ENCODE measurements around the gene SIRT5.
A peak's percentile ranks its signal among the peaks of the same experiment; 100 is the strongest.

Gene SIRT5

DNA sequence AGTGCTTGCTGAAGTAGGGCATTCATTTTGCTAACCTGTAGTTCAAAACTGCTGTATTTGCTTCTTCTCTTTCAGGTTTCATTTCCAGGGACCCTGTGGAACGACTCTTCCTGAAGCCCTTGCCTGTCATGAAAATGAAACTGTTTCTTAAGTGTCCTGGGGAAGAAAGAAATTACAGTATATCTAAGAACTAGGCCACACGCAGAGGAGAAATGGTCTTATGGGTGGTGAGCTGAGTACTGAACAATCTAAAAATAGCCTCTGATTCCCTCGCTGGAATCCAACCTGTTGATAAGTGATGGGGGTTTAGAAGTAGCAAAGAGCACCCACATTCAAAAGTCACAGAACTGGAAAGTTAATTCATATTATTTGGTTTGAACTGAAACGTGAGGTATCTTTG lies 37.3 kb downstream of the SIRT5 start:
- H3K36me3 ChIP-seq (ENCODE audit: control insufficient read depth, insufficient read depth, low read length) = no peaks in the 10 kb centered on the region
- H3K27me3 ChIP-seq (ENCODE audit: control insufficient read depth, insufficient read depth, low read length) = no peaks in the 10 kb centered on the region
- no peak overlapping the region for H3K4me3 ChIP-seq (ENCODE audit: low read depth, low read length)
- H3K9me3 ChIP-seq (ENCODE audit: control insufficient read depth, low read length) = no peaks in the 10 kb centered on the region
- H3K4me1 ChIP-seq = no peaks in the 10 kb centered on the region
- H3K4me2 ChIP-seq (ENCODE audit: low read length) = no peak overlapping the region
- no peak overlapping the region for H3K9ac ChIP-seq
- TF ChIP-seq, protein P1, sequence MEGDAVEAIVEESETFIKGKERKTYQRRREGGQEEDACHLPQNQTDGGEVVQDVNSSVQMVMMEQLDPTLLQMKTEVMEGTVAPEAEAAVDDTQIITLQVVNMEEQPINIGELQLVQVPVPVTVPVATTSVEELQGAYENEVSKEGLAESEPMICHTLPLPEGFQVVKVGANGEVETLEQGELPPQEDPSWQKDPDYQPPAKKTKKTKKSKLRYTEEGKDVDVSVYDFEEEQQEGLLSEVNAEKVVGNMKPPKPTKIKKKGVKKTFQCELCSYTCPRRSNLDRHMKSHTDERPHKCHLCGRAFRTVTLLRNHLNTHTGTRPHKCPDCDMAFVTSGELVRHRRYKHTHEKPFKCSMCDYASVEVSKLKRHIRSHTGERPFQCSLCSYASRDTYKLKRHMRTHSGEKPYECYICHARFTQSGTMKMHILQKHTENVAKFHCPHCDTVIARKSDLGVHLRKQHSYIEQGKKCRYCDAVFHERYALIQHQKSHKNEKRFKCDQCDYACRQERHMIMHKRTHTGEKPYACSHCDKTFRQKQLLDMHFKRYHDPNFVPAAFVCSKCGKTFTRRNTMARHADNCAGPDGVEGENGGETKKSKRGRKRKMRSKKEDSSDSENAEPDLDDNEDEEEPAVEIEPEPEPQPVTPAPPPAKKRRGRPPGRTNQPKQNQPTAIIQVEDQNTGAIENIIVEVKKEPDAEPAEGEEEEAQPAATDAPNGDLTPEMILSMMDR (IDR thresholded peaks at IDR 0.05) = no peak
- H3K27ac ChIP-seq = no peak overlapping the region
- no peaks in the 10 kb centered on the region for H3K79me2 ChIP-seq
- no peak overlapping the region for H2AFZ ChIP-seq

DNA sequence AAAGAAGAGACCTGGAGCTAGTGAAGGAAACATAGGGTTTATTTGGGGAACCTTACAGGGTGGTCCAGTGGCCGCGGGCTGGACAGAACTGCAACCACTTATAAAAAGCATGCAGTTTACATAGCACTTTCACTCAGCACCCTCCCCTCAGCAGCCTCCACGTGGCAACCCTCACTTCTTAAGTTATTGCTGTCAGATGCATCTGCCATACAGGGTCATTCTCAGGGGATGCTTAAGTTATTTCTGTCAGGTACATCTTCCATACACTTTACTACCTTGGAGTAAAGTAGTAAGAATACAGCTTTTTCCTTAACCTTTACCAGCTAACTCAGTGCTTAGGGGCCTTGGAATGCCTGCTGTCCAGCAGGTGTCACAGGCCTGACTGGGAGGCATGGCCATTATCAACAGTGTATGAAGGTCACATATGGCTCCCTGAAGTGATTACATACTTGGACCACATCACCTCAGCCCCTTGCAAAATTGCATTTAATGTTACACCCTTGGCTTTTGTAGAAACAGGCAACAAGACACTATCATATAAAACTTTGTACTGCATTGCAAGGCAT lies 38.7 kb downstream of the SIRT5 start:
- no peaks in the 10 kb centered on the region for H3K79me2 ChIP-seq
- no peak overlapping the region for H3K4me3 ChIP-seq (ENCODE audit: low read depth, low read length)
- H3K27ac ChIP-seq = no peak overlapping the region
- no peak overlapping the region for H2AFZ ChIP-seq
- H3K27me3 ChIP-seq (ENCODE audit: control insufficient read depth, insufficient read depth, low read length) = no peaks in the 10 kb centered on the region
- no peak overlapping the region for H3K4me2 ChIP-seq (ENCODE audit: low read length)
- H3K36me3 ChIP-seq (ENCODE audit: control insufficient read depth, insufficient read depth, low read length) = no peaks in the 10 kb centered on the region
- H3K9ac ChIP-seq = no peak overlapping the region
- no peaks in the 10 kb centered on the region for H3K4me1 ChIP-seq
- no peaks in the 10 kb centered on the region for H3K9me3 ChIP-seq (ENCODE audit: control insufficient read depth, low read length)
- TF ChIP-seq, protein P1 (IDR thresholded peaks at IDR 0.05) = no peak

DNA sequence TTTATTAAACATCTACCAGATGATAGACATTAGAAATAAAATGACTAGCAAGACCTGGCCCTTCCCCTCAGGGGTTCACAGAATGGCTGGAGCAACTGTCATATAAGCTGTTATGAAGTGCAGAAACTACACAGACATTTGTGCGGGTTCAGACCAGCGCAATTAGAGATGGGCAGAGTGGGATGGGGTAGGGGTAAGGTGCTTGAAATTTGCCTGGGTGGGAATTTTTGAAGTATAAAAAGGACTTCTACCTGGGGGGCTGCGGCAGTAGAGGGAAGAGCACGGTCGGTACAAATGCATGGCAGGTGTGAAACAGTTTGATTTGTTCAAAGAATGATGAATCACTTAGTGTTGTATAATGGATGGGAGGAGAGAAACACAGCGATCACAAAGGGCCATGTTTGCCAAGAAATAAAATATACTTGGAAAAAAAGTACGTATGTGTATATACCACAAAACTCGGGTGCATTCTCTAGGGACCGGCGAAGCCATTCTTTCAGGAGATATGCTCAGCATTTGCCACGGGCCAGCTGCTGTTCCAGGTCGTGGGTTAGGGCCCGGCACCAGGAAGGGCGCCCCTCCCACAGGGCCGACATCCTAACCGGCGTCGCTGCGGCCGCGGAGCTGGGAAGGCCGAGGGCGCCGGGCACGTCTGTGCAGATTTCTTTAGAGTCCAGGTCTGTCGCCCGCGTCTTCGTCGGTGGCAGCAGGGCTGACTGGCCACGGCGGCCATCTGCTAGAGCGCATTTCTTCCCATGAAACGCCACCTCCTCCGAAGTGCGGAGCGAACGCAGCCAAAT lies 39.9 kb downstream of the SIRT5 start:
- H3K27ac ChIP-seq = peak overlapping the region; percentile 74
- H3K27me3 ChIP-seq (ENCODE audit: control insufficient read depth, insufficient read depth, low read length) = no peaks in the 10 kb centered on the region
- no peaks in the 10 kb centered on the region for H3K4me1 ChIP-seq
- no peaks in the 10 kb centered on the region for H3K9me3 ChIP-seq (ENCODE audit: control insufficient read depth, low read length)
- peak overlapping the region; percentile 67 for H3K9ac ChIP-seq
- no peaks in the 10 kb centered on the region for H3K36me3 ChIP-seq (ENCODE audit: control insufficient read depth, insufficient read depth, low read length)
- TF ChIP-seq, protein P1 (IDR thresholded peaks at IDR 0.05) = no peak
- peak overlapping the region; percentile 90 for H3K4me3 ChIP-seq (ENCODE audit: low read depth, low read length)
- peak overlapping the region; percentile 83 for H3K4me2 ChIP-seq (ENCODE audit: low read length)
- H3K79me2 ChIP-seq = no peaks in the 10 kb centered on the region
- peak overlapping the region; percentile 97 for H2AFZ ChIP-seq

DNA sequence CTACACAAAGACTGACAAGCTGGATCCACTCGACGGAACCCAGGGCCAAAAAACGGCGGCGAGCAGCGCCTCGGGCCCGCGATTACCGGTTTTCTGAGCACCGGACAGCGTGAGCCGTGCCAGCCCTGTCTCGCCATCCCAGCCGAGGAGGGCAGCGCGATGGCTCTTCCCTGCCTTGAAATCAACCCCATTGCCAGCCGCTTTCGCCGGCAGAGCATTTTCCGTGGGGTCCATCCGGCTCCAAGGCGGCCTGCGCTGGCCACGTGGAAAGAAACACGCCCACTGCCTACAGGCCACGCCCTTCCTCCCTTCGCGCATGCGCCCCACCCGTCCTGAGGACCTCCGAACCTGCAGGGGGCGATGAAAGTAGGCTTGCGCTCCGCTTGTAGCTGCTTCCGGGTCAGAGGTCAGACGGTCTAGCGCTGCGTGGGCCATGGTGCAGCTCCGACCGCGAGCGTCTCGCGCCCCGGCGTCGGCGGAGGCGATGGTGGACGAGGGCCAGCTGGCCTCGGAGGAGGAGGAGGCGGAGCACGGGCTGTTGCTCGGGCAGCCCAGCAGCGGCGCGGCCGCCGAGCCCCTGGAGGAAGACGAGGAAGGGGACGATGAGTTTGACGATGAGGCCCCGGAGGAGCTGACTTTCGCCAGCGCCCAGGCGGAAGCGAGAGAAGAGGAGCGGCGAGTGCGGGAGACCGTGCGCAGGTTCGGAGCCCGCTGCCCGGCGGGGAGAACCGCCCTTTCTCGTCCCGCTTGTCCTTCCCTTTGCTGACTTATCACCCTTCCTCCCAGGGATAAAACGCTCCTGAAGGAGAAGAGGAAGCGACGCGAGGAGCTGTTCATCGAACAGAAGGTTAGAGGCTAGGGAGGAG lies 40.8 kb downstream of the SIRT5 start, which contains the start of gene NOL7:
NOL7 (plus strand) TSS at position 410 of the 866 bp plus-strand sequence; CDS start at position 434, 24 bp downstream.
- no peaks in the 10 kb centered on the region for H3K79me2 ChIP-seq
- peak within 1 kb of the TSS; percentile 83 for H3K4me2 ChIP-seq (ENCODE audit: low read length)
- H3K27me3 ChIP-seq (ENCODE audit: control insufficient read depth, insufficient read depth, low read length) = no peaks in the 10 kb centered on the region
- H3K4me3 ChIP-seq (ENCODE audit: low read depth, low read length) = peak within 1 kb of the TSS; percentile 90
- peak within 1 kb of the TSS; percentile 67 for H3K9ac ChIP-seq
- H3K27ac ChIP-seq = peak within 1 kb of the TSS; percentile 74
- H3K4me1 ChIP-seq = no peaks in the 10 kb centered on the region
- TF ChIP-seq, protein P1 (IDR thresholded peaks at IDR 0.05) = peak; percentile 97
- H3K36me3 ChIP-seq (ENCODE audit: control insufficient read depth, insufficient read depth, low read length) = no peaks in the 10 kb centered on the region
- no peaks in the 10 kb centered on the region for H3K9me3 ChIP-seq (ENCODE audit: control insufficient read depth, low read length)
- H2AFZ ChIP-seq = peak within 1 kb of the TSS; percentile 97
